ENCODE measurements around the gene TAF3. TPM values are rescaled to one million over a fixed set of nuclear protein-coding genes. Genes with fewer than 3 reads are reported as not detected.

TAF3 gene
- polyA plus RNA-seq, 3 donors, result 1.6 to 3.9 (median 3.4) TPM

GRCh38 chr10:8060704-8061121 is 242.4 kb downstream of the TAF3 start:
- Histone ChIP-seq H3K4me3 (replicated peaks in 1 of 3; ENCODE audit: low read depth in 2 of 3, low read length in 3 of 3) (peak overlapping the region; percentile 6 to 54 (median 17)), H2AFZ (ENCODE audit: insufficient read depth, low read depth, low read length, poor library complexity, severe bottlenecking) (peak overlapping the region; percentile 35), H3K79me2 (ENCODE audit: insufficient read depth, low read length) (no peaks in the 10 kb centered on the region), H3K9me3 (replicated peaks in 1 of 2; ENCODE audit: control insufficient read depth in 1 of 2, insufficient read depth in 1 of 2, low read length in 2 of 2) (peaks cover 0 to 24% of the 10 kb centered on the region in 2 donors), H3K4me2 (replicated peaks; ENCODE audit: extremely low read depth, low read length, poor library complexity, severe bottlenecking) (peak overlapping the region; percentile 68), H3K27ac (ENCODE audit: low read depth in 1 of 2, low read length in 2 of 2) (no peak overlapping the region), H3K4me1 (ENCODE audit: control insufficient read depth in 1 of 2, insufficient read depth in 2 of 2, low read length in 2 of 2) (peaks cover 12 to 29% of the 10 kb centered on the region in 2 donors), H3K36me3 (replicated peaks in 1 of 2; ENCODE audit: control insufficient read depth in 1 of 2, insufficient read depth in 2 of 2, low read length in 2 of 2) (no peaks in the 10 kb centered on the region), H3K9ac (ENCODE audit: insufficient read depth, low read length, poor library complexity, severe bottlenecking) (no peak overlapping the region), H3K27me3 (ENCODE audit: control insufficient read depth in 2 of 2, insufficient read depth in 2 of 2, low read length in 2 of 2) (peaks cover 56 to 96% of the 10 kb centered on the region in 2 donors), H4K20me1 (ENCODE audit: insufficient read depth, low read length) (no peaks in the 10 kb centered on the region)
- DNase-seq, result no peak
- no peak overlapping the region for H3K27ac Mint-ChIP-seq
- intact Hi-C loops (cut with micrococcal nuclease), result no loop called here
- TF ChIP-seq CTCF (IDR thresholded peaks at IDR 0.05), result no peak
- H3K27me3 Mint-ChIP-seq (ENCODE audit: low read depth in 3 of 3), result peaks cover 77 to 97% (median 94%) of the 10 kb centered on the region in 3 donors
- peak overlapping the region; percentile 73 to 85 for H3K4me3 Mint-ChIP-seq
- H3K4me1 Mint-ChIP-seq, result peaks cover 26% of the 10 kb centered on the region
- WGBS (ENCODE audit: insufficient coverage), result no CpG with 5 or more reads among the region's 10 CpGs
- H3K9me3 Mint-ChIP-seq, result peaks cover 0 to 27% (median 4%) of the 10 kb centered on the region in 7 donors
- peaks cover 0 to 8% of the 10 kb centered on the region in 2 donors for H3K36me3 Mint-ChIP-seq

- Histone ChIP-seq H3K79me2 (ENCODE audit: insufficient read depth, low read length) (no peaks in the 10 kb centered on the region), H2AFZ (ENCODE audit: insufficient read depth, low read depth, low read length, poor library complexity, severe bottlenecking) (peak overlapping the region; percentile 29), H4K20me1 (ENCODE audit: insufficient read depth, low read length) (no peaks in the 10 kb centered on the region), H3K4me1 (ENCODE audit: control insufficient read depth in 1 of 2, insufficient read depth in 2 of 2, low read length in 2 of 2) (peaks cover 10 to 23% of the 10 kb centered on the region in 2 donors), H3K4me3 (replicated peaks in 1 of 3; ENCODE audit: low read depth in 2 of 3, low read length in 3 of 3) (no peak overlapping the region), H3K9ac (ENCODE audit: insufficient read depth, low read length, poor library complexity, severe bottlenecking) (no peak overlapping the region), H3K27ac (ENCODE audit: low read depth in 1 of 2, low read length in 2 of 2) (no peak overlapping the region), H3K36me3 (replicated peaks in 1 of 2; ENCODE audit: control insufficient read depth in 1 of 2, insufficient read depth in 2 of 2, low read length in 2 of 2) (no peaks in the 10 kb centered on the region), H3K27me3 (ENCODE audit: control insufficient read depth in 2 of 2, insufficient read depth in 2 of 2, low read length in 2 of 2) (peaks cover 50 to 95% of the 10 kb centered on the region in 2 donors), H3K4me2 (replicated peaks; ENCODE audit: extremely low read depth, low read length, poor library complexity, severe bottlenecking) (no peak overlapping the region), H3K9me3 (replicated peaks in 1 of 2; ENCODE audit: control insufficient read depth in 1 of 2, insufficient read depth in 1 of 2, low read length in 2 of 2) (peaks cover 0 to 22% of the 10 kb centered on the region in 2 donors)
- TF ChIP-seq CTCF (IDR thresholded peaks at IDR 0.05), result no peak
- Mint-ChIP-seq H3K4me3 (peak overlapping the region in 1 of 2 donors; percentile 85), H3K9me3 (peaks cover 0 to 19% (median 3%) of the 10 kb centered on the region in 7 donors), H3K27ac (peak overlapping the region in 1 of 7 donors; percentile 13), H3K27me3 (ENCODE audit: low read depth in 3 of 3) (peaks cover 77 to 97% (median 93%) of the 10 kb centered on the region in 3 donors), H3K4me1 (peaks cover 22% of the 10 kb centered on the region), H3K36me3 (peaks cover 0 to 7% of the 10 kb centered on the region in 2 donors)
- WGBS (ENCODE audit: insufficient coverage), result 57% methylated on average over 10 of the region's 17 CpGs
- intact Hi-C loops (cut with micrococcal nuclease), result no loop called here
- DNase-seq, result no peak
Measured at GRCh38 chr10:8061274-8062211, 243.2 kb downstream of the TAF3 start.
